Stomach (tissue), 4 donors: ENCODE data around the gene EGFL7.

Experiments used
- CTCF ChIP-seq, 7 experiments: fragments of 450-650 bp in 4 of 7; fragments of 200-600 bp in 3 of 7; sonication (generic) in 3 of 7; IDR thresholded peaks; one replicate each; pipeline ENCODE4 v1.5.1; 2016 to 2019; ENCODE audit warnings: antibody characterized with exemption in 7 of 7, control low read depth in 2 of 7, mild to moderate bottlenecking in 1 of 7
- EP300 ChIP-seq: sonication (generic); formaldehyde crosslinking; IDR thresholded peaks from one replicate; pipeline ENCODE4 v1.6.1; 2017; ENCODE audit warnings: antibody characterized with exemption
- POLR2A ChIP-seq, 4 donors: fragments of 450-650 bp; IDR thresholded peaks; one replicate each; pipeline ENCODE4 v1.6.1; 2016; ENCODE audit warnings: antibody characterized with exemption in 4 of 4, control low read depth in 2 of 4, mild to moderate bottlenecking in 1 of 4, moderate library complexity in 1 of 4
- POLR2AphosphoS5 ChIP-seq, 3 donors: sonication (generic); formaldehyde crosslinking; IDR thresholded peaks; one replicate each; pipeline ENCODE4 v1.6.1; 2016; ENCODE audit warnings: antibody characterized with exemption in 3 of 3

GRCh38 chr9:136667214-136667939 lies 4.7 kb downstream of the EGFL7 start:
- TF ChIP-seq CTCF (IDR thresholded peaks at IDR 0.05) (no peak), EP300 (no peak), POLR2AphosphoS5 (IDR thresholded peaks at IDR 0.05) (no peak), POLR2A (IDR thresholded peaks at IDR 0.05) (no peak)
